CD4-positive, alpha-beta T cell treated with Interleukin-6 at 100 ng/mL for 8 hours (primary cell): ENCODE data around the gene CKB.

Experiments
- DNase-seq: peaks from one replicate; pipeline ENCODE4 v3.0.0-alpha.2; 2020; ENCODE audit warnings: mixed read lengths, low spot score

CKB gene

GRCh38 chr14:103483600-103483999, 39.0 kb downstream of the CKB start:
- no peak for DNase-seq

GRCh38 chr14:103480595-103480994, 42.0 kb downstream of the CKB start:
- peak; percentile 6 for DNase-seq

- no peak for DNase-seq
These were observed 46.0 kb downstream of the CKB start for GRCh38 chr14:103476631-103477030.

GRCh38 chr14:103476065-103476464, 46.6 kb downstream of the CKB start:
- DNase-seq: no peak

GRCh38 chr14:103474893-103475292, 47.7 kb downstream of the CKB start:
- DNase-seq: no peak

- no peak for DNase-seq
These were observed 49.7 kb downstream of the CKB start for GRCh38 chr14:103472939-103473338.
